NT2/D1 (cell line): Measurements from ENCODE around the gene PTPRN2.

ENCODE experiments used
- SUZ12 ChIP-seq: IDR thresholded peaks from 2 replicates; pipeline ENCODE4 v1.6.1; 2011; ENCODE audit not compliant: insufficient read length, insufficient read depth; ENCODE audit errors: extremely low read depth
- ZNF274 ChIP-seq: IDR thresholded peaks from 2 replicates; pipeline ENCODE4 v1.6.1; 2011; ENCODE audit warnings: mild to moderate bottlenecking, low read depth, low read length

DNA sequence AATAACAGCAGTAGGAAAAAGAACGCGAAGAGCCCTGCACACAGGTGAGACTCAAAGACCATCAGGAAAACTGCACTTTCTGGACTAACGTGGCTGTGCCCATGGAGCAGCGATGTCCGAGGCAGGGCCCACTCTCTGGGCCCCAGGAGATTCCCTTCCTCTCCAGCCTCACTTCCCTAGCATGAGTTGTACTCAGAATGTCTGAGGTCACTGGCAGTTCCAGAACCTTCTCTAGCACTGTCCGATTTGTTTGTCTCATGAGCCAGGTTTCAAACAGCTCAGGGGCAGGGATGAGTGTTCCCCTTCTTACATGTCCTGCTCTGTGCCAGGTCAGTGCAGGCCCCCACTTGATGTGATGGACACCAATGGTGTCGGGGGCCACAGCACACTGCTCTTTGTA lies 484.2 kb downstream of the PTPRN2 start:
- no peak for TF ChIP-seq SUZ12
- no peak for TF ChIP-seq ZNF274
